Measurements from ENCODE around the gene KRT17. TPM values are rescaled to one million over a fixed set of nuclear protein-coding genes. Genes with fewer than 3 reads are reported as not detected.

KRT17 gene
- total and polyA plus RNA-seq, 2 of the 4 experiments (the other 2 are of a cell fraction): 2.5 to 4.6 TPM

DNA sequence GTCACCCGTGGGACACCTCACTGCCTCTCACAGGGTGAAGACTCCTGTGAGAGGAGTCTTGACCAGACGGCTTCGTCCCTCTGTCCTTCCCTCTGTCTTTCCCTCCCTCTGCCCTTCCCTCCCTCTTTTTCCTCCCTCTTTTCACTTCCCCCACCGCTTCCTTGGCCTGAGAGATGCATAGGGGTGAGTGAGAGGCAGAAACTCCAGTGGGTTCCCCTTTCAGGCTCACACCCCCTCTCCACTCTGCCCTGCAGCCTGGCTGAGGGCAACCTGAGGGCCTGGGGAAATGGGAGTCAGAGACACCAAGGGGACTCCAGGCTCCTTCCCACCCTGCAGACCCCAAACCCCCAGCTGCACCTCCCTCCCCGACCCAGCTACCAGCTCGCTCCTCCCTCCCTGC, 14.6 kb upstream of the KRT17 start:
- ATAC-seq (ENCODE audit: low read depth): no peak
- H3K36me3 ChIP-seq (ENCODE audit: control insufficient read depth, insufficient read depth, low read length): no peaks in the 10 kb centered on the region
- H3K4me3 ChIP-seq (ENCODE audit: insufficient read depth, low read depth, low read length): no peak overlapping the region
- H2BK120ac ChIP-seq (ENCODE audit: low read depth, low read length): no peak overlapping the region
- TF ChIP-seq USF2 (IDR thresholded peaks at IDR 0.05; ENCODE audit: low read depth, low read length) (no peak), RAD21 (IDR thresholded peaks at IDR 0.05; ENCODE audit: low read length) (no peak), MXI1 (IDR thresholded peaks at IDR 0.05; ENCODE audit: borderline replicate concordance, low read depth, low read length) (no peak), CHD1 (IDR thresholded peaks at IDR 0.05; ENCODE audit: low read depth, low read length) (no peak), RCOR1 (IDR thresholded peaks at IDR 0.05; ENCODE audit: insufficient replicate concordance, low read length) (no peak), FOS (IDR thresholded peaks at IDR 0.05; ENCODE audit: low read depth, low read length) (no peak), MAFK (IDR thresholded peaks at IDR 0.05; ENCODE audit: low read depth, low read length) (no peak), POLR2A (IDR thresholded peaks at IDR 0.05; ENCODE audit: low read depth, low read length) (no peak), MAZ (IDR thresholded peaks at IDR 0.05; ENCODE audit: borderline replicate concordance, low read depth, low read length) (no peak), BHLHE40 (IDR thresholded peaks at IDR 0.05; ENCODE audit: low read depth, low read length) (no peak), ELK1 (IDR thresholded peaks at IDR 0.05; ENCODE audit: borderline replicate concordance, low read depth, low read length) (no peak), SMC3 (IDR thresholded peaks at IDR 0.05; ENCODE audit: low read depth, low read length) (no peak), CEBPB (IDR thresholded peaks at IDR 0.05; ENCODE audit: low read depth, low read length) (no peak), RFX5 (IDR thresholded peaks at IDR 0.05; ENCODE audit: low read depth, low read length) (no peak), NFE2L2 (IDR thresholded peaks at IDR 0.05; ENCODE audit: low read depth, low read length) (no peak)
- TF ChIP-seq, protein P1, sequence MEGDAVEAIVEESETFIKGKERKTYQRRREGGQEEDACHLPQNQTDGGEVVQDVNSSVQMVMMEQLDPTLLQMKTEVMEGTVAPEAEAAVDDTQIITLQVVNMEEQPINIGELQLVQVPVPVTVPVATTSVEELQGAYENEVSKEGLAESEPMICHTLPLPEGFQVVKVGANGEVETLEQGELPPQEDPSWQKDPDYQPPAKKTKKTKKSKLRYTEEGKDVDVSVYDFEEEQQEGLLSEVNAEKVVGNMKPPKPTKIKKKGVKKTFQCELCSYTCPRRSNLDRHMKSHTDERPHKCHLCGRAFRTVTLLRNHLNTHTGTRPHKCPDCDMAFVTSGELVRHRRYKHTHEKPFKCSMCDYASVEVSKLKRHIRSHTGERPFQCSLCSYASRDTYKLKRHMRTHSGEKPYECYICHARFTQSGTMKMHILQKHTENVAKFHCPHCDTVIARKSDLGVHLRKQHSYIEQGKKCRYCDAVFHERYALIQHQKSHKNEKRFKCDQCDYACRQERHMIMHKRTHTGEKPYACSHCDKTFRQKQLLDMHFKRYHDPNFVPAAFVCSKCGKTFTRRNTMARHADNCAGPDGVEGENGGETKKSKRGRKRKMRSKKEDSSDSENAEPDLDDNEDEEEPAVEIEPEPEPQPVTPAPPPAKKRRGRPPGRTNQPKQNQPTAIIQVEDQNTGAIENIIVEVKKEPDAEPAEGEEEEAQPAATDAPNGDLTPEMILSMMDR (conservative IDR thresholded peaks at IDR 0.05; ENCODE audit: low read depth, low read length): no peak
- ChIA-PET CTCF (no interaction called here), POLR2A (ENCODE audit: unreplicated experiment) (no interaction called here)
- no peak overlapping the region for H3K4ac ChIP-seq (ENCODE audit: low read depth, low read length)
- H3K56ac ChIP-seq (ENCODE audit: extremely low read depth, insufficient read depth, low read length): no peak overlapping the region
- H3K18ac ChIP-seq (ENCODE audit: low read depth, low read length): no peak overlapping the region
- no peak overlapping the region for H2AFZ ChIP-seq (replicated peaks; ENCODE audit: low read length, poor library complexity)
- no peak overlapping the region for H2BK15ac ChIP-seq (ENCODE audit: low read depth, low read length)
- no peak overlapping the region for H2BK20ac ChIP-seq (ENCODE audit: low read depth, low read length)
- no peak overlapping the region for H3K9ac ChIP-seq (ENCODE audit: low read depth, low read length)
- no peak overlapping the region for H3K14ac ChIP-seq (replicated peaks; ENCODE audit: low read depth, low read length)
- peaks cover 14% of the 10 kb centered on the region for H3K27me3 ChIP-seq (ENCODE audit: control insufficient read depth, insufficient read depth, low read length)
- in situ Hi-C loops (cut with MboI; ENCODE audit: low sequenced_read_pairs): no loop called here
- no peak overlapping the region for H2BK5ac ChIP-seq (ENCODE audit: low read depth, low read length, poor library complexity, severe bottlenecking)
- no TSS peak for BruUV-seq (replicated peaks)
- intact Hi-C loops (cut with micrococcal nuclease): no loop called here
- H3K4me1 ChIP-seq (ENCODE audit: control insufficient read depth, insufficient read depth, low read length): peaks cover 3% of the 10 kb centered on the region; the same call in 1 of the 2 replicates
- no peak overlapping the region for H4K5ac ChIP-seq (ENCODE audit: low read depth, low read length)
- H2AK5ac ChIP-seq (ENCODE audit: low read depth, low read length): no peak overlapping the region
- H3K79me1 ChIP-seq (ENCODE audit: low read depth in 1 of 2, low read length in 2 of 2): no peaks in the 10 kb centered on the region
- dilution Hi-C loops (cut with HindIII; ENCODE audit: low sequenced_read_pairs, unreplicated experiment): no loop called here
- H4K8ac ChIP-seq (ENCODE audit: low read depth in 2 of 2, low read length in 2 of 2): no peak overlapping the region
- H3K9me3 ChIP-seq (ENCODE audit: control insufficient read depth, insufficient read depth, low read length): no peaks in the 10 kb centered on the region
- no peaks in the 10 kb centered on the region for H3K9me1 ChIP-seq (ENCODE audit: insufficient read depth, low read length)
- no peak overlapping the region for H4K91ac ChIP-seq (ENCODE audit: insufficient read depth, low read depth, low read length)
- no peak overlapping the region for H2AK9ac ChIP-seq (replicated peaks; ENCODE audit: low read depth, low read length, poor library complexity)
- H3K27ac ChIP-seq (ENCODE audit: insufficient read depth, low read length): no peak overlapping the region
- no peak overlapping the region for H3K23ac ChIP-seq (ENCODE audit: low read depth, low read length)
- no peak overlapping the region for H3K4me2 ChIP-seq (ENCODE audit: low read depth, low read length)
- WGBS, 2 experiments (ENCODE audit: extremely low coverage in 2 of 2, insufficient read length in 1 of 2): no CpG with 5 or more reads among the region's 6 CpGs
- DNase-seq: no peak
- no peaks in the 10 kb centered on the region for H4K20me1 ChIP-seq (ENCODE audit: insufficient read depth, low read length)

All from IMR-90 (cell line).